ENCODE data around the gene DNMT1.

GRCh38 chr19:10091370-10091687, 103.4 kb downstream of the DNMT1 start:
- TF ChIP-seq, protein P1, sequence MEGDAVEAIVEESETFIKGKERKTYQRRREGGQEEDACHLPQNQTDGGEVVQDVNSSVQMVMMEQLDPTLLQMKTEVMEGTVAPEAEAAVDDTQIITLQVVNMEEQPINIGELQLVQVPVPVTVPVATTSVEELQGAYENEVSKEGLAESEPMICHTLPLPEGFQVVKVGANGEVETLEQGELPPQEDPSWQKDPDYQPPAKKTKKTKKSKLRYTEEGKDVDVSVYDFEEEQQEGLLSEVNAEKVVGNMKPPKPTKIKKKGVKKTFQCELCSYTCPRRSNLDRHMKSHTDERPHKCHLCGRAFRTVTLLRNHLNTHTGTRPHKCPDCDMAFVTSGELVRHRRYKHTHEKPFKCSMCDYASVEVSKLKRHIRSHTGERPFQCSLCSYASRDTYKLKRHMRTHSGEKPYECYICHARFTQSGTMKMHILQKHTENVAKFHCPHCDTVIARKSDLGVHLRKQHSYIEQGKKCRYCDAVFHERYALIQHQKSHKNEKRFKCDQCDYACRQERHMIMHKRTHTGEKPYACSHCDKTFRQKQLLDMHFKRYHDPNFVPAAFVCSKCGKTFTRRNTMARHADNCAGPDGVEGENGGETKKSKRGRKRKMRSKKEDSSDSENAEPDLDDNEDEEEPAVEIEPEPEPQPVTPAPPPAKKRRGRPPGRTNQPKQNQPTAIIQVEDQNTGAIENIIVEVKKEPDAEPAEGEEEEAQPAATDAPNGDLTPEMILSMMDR (IDR thresholded peaks at IDR 0.05) = no peak
- TF ChIP-seq POLR2A (IDR thresholded peaks at IDR 0.05) (no peak), POLR2AphosphoS5 (IDR thresholded peaks at IDR 0.05) (no peak)
